Gastrocnemius medialis (tissue), 4 donors: ENCODE data around the gene BNC2. TPM values are rescaled to one million over a fixed set of nuclear protein-coding genes. Genes with fewer than 3 reads are reported as not detected.
A peak's percentile ranks its signal among the peaks of the same experiment; 100 is the strongest.

Source experiments
- ATAC-seq, 2 donors: fragments of 150-250 bp; one replicate each; pipeline ENCODE4 v1.9.1; 2016
- DNase-seq, 2 donors: peaks; one replicate each; pipeline ENCODE4 v3.0.0-alpha.2; 2019
- H3K27ac ChIP-seq, 4 donors: fragments of 200-600 bp; sonication (generic); 1 replicate in 1 of 4; 2 replicates in 3 of 4; pipeline ENCODE4 v1.5.1; 2016 to 2018; ENCODE audit warnings: mild to moderate bottlenecking in 2 of 4, moderate library complexity in 1 of 4
- H3K27me3 ChIP-seq, 3 donors: fragments of 200-600 bp; sonication (generic) in 2 of 3; 1 replicate in 1 of 3; 2 replicates in 2 of 3; pipeline versions ENCODE4 v1.5.1 to v1.6.0; 2016 to 2019; ENCODE audit warnings: mild to moderate bottlenecking in 1 of 3, moderate library complexity in 1 of 3
- H3K36me3 ChIP-seq, 2 donors: fragments of 200-600 bp; sonication (generic) in 1 of 2; one replicate each; pipeline ENCODE4 v1.5.1; 2017 to 2018
- H3K4me1 ChIP-seq, 2 donors: fragments of 200-600 bp; sonication (generic) in 1 of 2; one replicate each; pipeline ENCODE4 v1.5.1; 2016 to 2017; ENCODE audit warnings: mild to moderate bottlenecking in 2 of 2
- H3K4me3 ChIP-seq, 4 donors: fragments of 200-600 bp; sonication (generic) in 3 of 4; 1 replicate in 1 of 4; 2 replicates in 3 of 4; pipeline ENCODE4 v1.5.1; 2016 to 2019; ENCODE audit warnings: mild to moderate bottlenecking in 2 of 4
- H3K9me3 ChIP-seq, 3 donors: fragments of 200-600 bp; sonication (generic) in 2 of 3; 1 replicate in 1 of 3; 2 replicates in 2 of 3; pipeline ENCODE4 v1.5.1; 2016 to 2019
- POLR2A ChIP-seq, 2 donors: fragments of 450-650 bp; IDR thresholded peaks; one replicate each; pipeline ENCODE4 v1.6.1; 2017; ENCODE audit warnings: antibody characterized with exemption in 2 of 2, mild to moderate bottlenecking in 2 of 2, moderate library complexity in 2 of 2
- in situ Hi-C, 4 donors: fragments of 200-750 bp; cut with MboI; loops; one replicate each; pipeline versions ENCODE4 v1.15.0 to v1.8.0; 2017; ENCODE audit warnings: low sequenced_read_pairs in 4 of 4
- intact Hi-C: fragments of 100-400 bp; cut with DNase I; formaldehyde crosslinking; loops from one replicate; pipeline ENCODE4 v1.15.1; 2023; ENCODE audit warnings: low total_unique reads
- total RNA-seq, 4 donors: library from RNA; depleted of rRNA; stranded (reverse); fragments of >200 nt; gene quantifications; one replicate each; pipeline versions ENCODE4 v1.1.0 to v1.2.3, GENCODE V29; 2016
- TF ChIP-seq, protein P1 (sequence below), 5 experiments: fragments of 450-650 bp in 3 of 5; fragments of 200-600 bp in 2 of 5; sonication (generic) in 2 of 5; IDR thresholded peaks in 4 of 5; conservative IDR thresholded peaks in 1 of 5; 1 replicate in 4 of 5; 2 replicates in 1 of 5; pipeline ENCODE4 v1.5.1; 2016 to 2019; ENCODE audit warnings: antibody characterized with exemption in 5 of 5, mild to moderate bottlenecking in 3 of 5, moderate library complexity in 3 of 5

Gene BNC2
- total RNA-seq, 4 donors from 2014 or later = 40.9 to 122 (median 68.7) TPM

- Histone ChIP-seq H3K9me3 (no peaks in the 10 kb centered on the region), H3K27ac (peak overlapping the region; percentile 49 to 76 (median 65)), H3K4me1 (peaks cover 0 to 26% of the 10 kb centered on the region in 2 donors), H3K36me3 (no peaks in the 10 kb centered on the region), H3K4me3 (no peak overlapping the region), H3K27me3 (no peaks in the 10 kb centered on the region)
- ATAC-seq (peak; percentile 95 to 99), DNase-seq (peak; percentile 40 to 62)
- intact Hi-C loops = no loop called here
- TF ChIP-seq, protein P1, sequence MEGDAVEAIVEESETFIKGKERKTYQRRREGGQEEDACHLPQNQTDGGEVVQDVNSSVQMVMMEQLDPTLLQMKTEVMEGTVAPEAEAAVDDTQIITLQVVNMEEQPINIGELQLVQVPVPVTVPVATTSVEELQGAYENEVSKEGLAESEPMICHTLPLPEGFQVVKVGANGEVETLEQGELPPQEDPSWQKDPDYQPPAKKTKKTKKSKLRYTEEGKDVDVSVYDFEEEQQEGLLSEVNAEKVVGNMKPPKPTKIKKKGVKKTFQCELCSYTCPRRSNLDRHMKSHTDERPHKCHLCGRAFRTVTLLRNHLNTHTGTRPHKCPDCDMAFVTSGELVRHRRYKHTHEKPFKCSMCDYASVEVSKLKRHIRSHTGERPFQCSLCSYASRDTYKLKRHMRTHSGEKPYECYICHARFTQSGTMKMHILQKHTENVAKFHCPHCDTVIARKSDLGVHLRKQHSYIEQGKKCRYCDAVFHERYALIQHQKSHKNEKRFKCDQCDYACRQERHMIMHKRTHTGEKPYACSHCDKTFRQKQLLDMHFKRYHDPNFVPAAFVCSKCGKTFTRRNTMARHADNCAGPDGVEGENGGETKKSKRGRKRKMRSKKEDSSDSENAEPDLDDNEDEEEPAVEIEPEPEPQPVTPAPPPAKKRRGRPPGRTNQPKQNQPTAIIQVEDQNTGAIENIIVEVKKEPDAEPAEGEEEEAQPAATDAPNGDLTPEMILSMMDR (IDR thresholded peaks at IDR 0.05 in 4 of 5, conservative IDR thresholded peaks at IDR 0.05 in 1 of 5) = no peak
- TF ChIP-seq POLR2A (IDR thresholded peaks at IDR 0.05) = no peak
- in situ Hi-C loops = no loop called here
Measured at GRCh38 chr9:16671591-16672137, 198.8 kb downstream of the BNC2 start.

DNA sequence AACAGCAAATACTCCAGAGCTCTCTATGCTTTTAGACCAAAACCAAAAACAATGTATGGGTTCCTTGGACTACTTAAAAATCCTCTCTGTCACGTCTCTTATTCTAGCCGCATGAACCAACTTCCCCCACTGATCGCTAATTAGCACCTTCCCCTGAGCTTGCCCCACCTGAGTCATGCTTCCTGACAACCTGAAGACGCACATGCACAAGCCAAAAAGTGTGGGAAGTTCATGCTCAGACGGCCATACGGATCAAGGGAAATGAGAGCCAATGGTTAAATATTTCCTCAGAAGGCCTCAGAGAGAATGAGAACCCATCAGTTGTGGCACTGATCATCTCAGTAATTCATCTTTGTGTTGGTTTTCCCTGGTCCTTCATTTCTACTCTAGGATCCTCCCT is 199.7 kb downstream of the BNC2 start:
- H3K36me3 ChIP-seq = no peaks in the 10 kb centered on the region
- H3K27ac ChIP-seq = peak overlapping the region; percentile 49 to 76 (median 65)
- in situ Hi-C loops = no loop called here
- TF ChIP-seq POLR2A (IDR thresholded peaks at IDR 0.05) = no peak
- no peaks in the 10 kb centered on the region for H3K27me3 ChIP-seq
- DNase-seq (no peak), ATAC-seq (no peak)
- intact Hi-C loops = no loop called here
- no peak overlapping the region for H3K4me3 ChIP-seq
- peaks cover 0 to 26% of the 10 kb centered on the region in 2 donors for H3K4me1 ChIP-seq
- H3K9me3 ChIP-seq = no peaks in the 10 kb centered on the region

GRCh38 chr9:16668734-16669295 is 201.7 kb downstream of the BNC2 start:
- Histone ChIP-seq H3K27ac (no peak overlapping the region), H3K36me3 (no peaks in the 10 kb centered on the region), H3K27me3 (no peaks in the 10 kb centered on the region), H3K4me3 (no peak overlapping the region), H3K4me1 (peaks cover 0 to 26% of the 10 kb centered on the region in 2 donors), H3K9me3 (no peaks in the 10 kb centered on the region)
- DNase-seq = no peak
- no peak for ATAC-seq
- intact Hi-C loops (no loop called here), in situ Hi-C loops (no loop called here)
- TF ChIP-seq, protein P1 (IDR thresholded peaks at IDR 0.05 in 4 of 5, conservative IDR thresholded peaks at IDR 0.05 in 1 of 5) = no peak
- no peak for TF ChIP-seq POLR2A (IDR thresholded peaks at IDR 0.05)

GRCh38 chr9:16664211-16664610 is 206.3 kb downstream of the BNC2 start:
- intact Hi-C loops (no loop called here), in situ Hi-C loops (no loop called here)
- Histone ChIP-seq H3K36me3 (no peaks in the 10 kb centered on the region), H3K9me3 (no peaks in the 10 kb centered on the region), H3K4me1 (peaks cover 0 to 5% of the 10 kb centered on the region in 2 donors), H3K27ac (no peak overlapping the region), H3K4me3 (no peak overlapping the region), H3K27me3 (no peaks in the 10 kb centered on the region)
- TF ChIP-seq, protein P1 (IDR thresholded peaks at IDR 0.05 in 4 of 5, conservative IDR thresholded peaks at IDR 0.05 in 1 of 5) = no peak
- TF ChIP-seq POLR2A (IDR thresholded peaks at IDR 0.05) = no peak
- no peak for ATAC-seq
- no peak for DNase-seq

DNA sequence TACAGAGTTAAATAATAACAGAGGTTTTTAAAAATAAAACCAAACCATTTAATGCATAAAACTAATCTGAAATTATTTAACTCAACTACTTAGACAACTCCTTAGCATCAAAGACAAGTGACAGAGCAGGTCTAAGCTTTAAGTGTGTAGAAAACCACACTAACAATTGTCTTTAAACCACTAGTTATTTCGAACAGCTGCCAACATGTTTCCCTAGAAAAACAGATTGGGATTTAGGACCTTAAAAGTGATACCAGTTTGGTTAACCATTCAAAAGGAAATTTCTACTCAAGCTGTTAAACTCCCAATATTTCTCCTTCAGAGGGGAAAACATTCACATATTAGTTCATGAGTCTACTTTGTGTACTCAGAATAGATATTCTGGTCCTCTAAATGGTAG is 208.7 kb downstream of the BNC2 start:
- no peak overlapping the region for H3K4me3 ChIP-seq
- in situ Hi-C loops = no loop called here

More for the DNA sequence above, 208.7 kb downstream of the BNC2 start:
- Histone ChIP-seq H3K36me3 (no peaks in the 10 kb centered on the region), H3K4me1 (peaks cover 4 to 9% of the 10 kb centered on the region in 2 donors), H3K9me3 (no peaks in the 10 kb centered on the region), H3K27ac (no peak overlapping the region), H3K27me3 (no peaks in the 10 kb centered on the region)
- DNase-seq (no peak), ATAC-seq (no peak)
- TF ChIP-seq, protein P1 (IDR thresholded peaks at IDR 0.05 in 4 of 5, conservative IDR thresholded peaks at IDR 0.05 in 1 of 5) = no peak
- TF ChIP-seq POLR2A (IDR thresholded peaks at IDR 0.05) = no peak
- intact Hi-C loops = no loop called here
